ENCODE results near the gene TMEM209. TPM values are rescaled to one million over a fixed set of nuclear protein-coding genes. Genes with fewer than 3 reads are reported as not detected.

The TMEM209 gene
- total RNA-seq, 2 experiments from 2014 or later: 18.3 to 18.8 TPM

DNA sequence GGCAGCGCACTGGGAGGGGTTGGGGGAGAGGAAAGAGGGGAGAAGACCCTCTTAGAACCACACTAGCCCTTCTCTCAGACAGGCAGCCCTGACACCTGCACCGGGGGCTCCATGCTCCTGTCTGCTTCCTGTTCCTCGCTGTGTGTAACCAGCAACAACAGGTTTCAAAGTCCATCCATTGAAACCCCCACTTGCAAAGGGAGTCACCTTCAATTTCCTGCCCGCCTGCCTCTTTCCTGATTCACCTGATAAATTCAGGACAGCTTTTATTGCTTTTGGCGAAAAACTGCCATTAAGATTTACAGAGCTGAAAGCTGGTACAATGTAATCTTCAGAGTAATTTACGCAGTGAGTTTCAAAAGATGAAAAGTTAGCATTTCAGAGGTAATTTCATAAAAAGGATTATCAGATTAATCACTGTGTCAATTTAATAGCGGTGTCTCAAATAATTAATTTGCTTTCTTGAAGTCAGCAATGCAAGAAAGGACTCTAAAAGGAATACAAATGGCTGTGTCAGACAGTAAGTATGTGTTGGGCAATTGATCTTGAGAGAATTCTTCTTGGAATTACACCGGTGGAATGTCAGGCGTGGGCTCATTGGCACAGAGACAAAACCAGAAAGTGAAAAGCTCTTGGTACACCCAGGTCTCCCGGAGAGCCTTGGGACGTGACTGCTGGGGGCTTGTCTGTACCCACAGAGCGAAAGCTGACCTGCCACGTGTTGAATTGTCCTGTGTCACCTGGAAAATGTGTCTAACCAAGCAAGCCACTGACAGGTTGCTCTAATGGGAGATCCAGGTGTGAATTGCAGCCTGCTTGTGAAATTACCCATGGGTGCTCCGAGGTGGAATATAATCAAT, 60.7 kb downstream of the TMEM209 start:
- no peak overlapping the region for H3K27ac ChIP-seq (ENCODE audit: low read depth in 1 of 2, low read length in 2 of 2)
- POLR2A ChIA-PET: no interaction called here
- H3K27ac Mint-ChIP-seq: peak overlapping the region; percentile 17

DNA sequence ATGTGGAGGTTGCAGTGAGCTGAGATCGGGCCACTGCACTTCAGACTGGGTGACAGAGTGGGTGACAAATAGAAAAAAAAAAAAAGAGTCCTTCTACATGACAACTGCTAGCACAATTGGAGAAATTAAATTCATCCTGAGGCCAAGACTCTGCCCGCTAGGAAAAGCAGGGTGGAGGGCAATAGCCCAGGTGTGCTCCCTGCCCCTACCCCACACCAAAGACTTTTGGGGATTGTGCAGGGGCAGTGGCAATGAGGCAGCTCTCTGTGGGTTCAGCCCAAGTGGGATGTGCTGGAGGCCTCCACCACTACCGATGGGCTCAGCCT, 61.3 kb downstream of the TMEM209 start:
- H3K36me3 Mint-ChIP-seq (ENCODE audit: low read depth): peaks cover 5% of the 10 kb centered on the region
- no peak overlapping the region for H3K4me3 Mint-ChIP-seq
- Histone ChIP-seq H3K27me3 (ENCODE audit: control insufficient read depth in 1 of 2, insufficient read depth in 2 of 2, low read length in 2 of 2) (no peaks in the 10 kb centered on the region), H3K9me3 (ENCODE audit: control insufficient read depth in 1 of 2, insufficient read depth in 1 of 2, low read length in 2 of 2) (no peaks in the 10 kb centered on the region), H3K4me1 (ENCODE audit: insufficient read depth, low read length) (peaks cover 21% of the 10 kb centered on the region), H3K36me3 (ENCODE audit: insufficient read depth, low read length) (peaks cover 2% of the 10 kb centered on the region), H3K27ac (ENCODE audit: low read depth in 1 of 2, low read length in 2 of 2) (no peak overlapping the region), H3K4me3 (ENCODE audit: low read length) (no peak overlapping the region)
- ATAC-seq (ENCODE audit: poor library complexity): no peak
- DNase-seq: no peak
- H3K27me3 Mint-ChIP-seq: no peaks in the 10 kb centered on the region
- intact Hi-C loops (cut with DNase I, micrococcal nuclease): no loop called here
- H3K4me1 Mint-ChIP-seq (ENCODE audit: low read depth): peaks cover 22% of the 10 kb centered on the region
- no peak for TF ChIP-seq CTCF (IDR thresholded peaks at IDR 0.05)
- CTCF ChIA-PET: no interaction called here
- POLR2A ChIA-PET: no interaction called here
- H3K27ac Mint-ChIP-seq: no peak overlapping the region
- no peaks in the 10 kb centered on the region for H3K9me3 Mint-ChIP-seq

More for the DNA sequence above, 60.7 kb downstream of the TMEM209 start:
- no peak overlapping the region for H3K4me3 ChIP-seq (ENCODE audit: low read length)
- no peaks in the 10 kb centered on the region for H3K36me3 Mint-ChIP-seq (ENCODE audit: low read depth)
- peaks cover 2% of the 10 kb centered on the region for H3K36me3 ChIP-seq (ENCODE audit: insufficient read depth, low read length)
- H3K4me1 Mint-ChIP-seq (ENCODE audit: low read depth): peaks cover 17% of the 10 kb centered on the region
- DNase-seq (no peak), ATAC-seq (ENCODE audit: poor library complexity) (no peak)
- intact Hi-C loops (cut with DNase I, micrococcal nuclease): no loop called here
- H3K9me3 Mint-ChIP-seq: no peaks in the 10 kb centered on the region
- no peak overlapping the region for H3K4me3 Mint-ChIP-seq
- H3K27me3 ChIP-seq (ENCODE audit: control insufficient read depth in 1 of 2, insufficient read depth in 2 of 2, low read length in 2 of 2): no peaks in the 10 kb centered on the region
- H3K27me3 Mint-ChIP-seq: no peaks in the 10 kb centered on the region
- CTCF ChIA-PET: no interaction called here
- no peak for TF ChIP-seq CTCF (IDR thresholded peaks at IDR 0.05)
- H3K9me3 ChIP-seq (ENCODE audit: control insufficient read depth in 1 of 2, insufficient read depth in 1 of 2, low read length in 2 of 2): no peaks in the 10 kb centered on the region
- peaks cover 21% of the 10 kb centered on the region for H3K4me1 ChIP-seq (ENCODE audit: insufficient read depth, low read length)

- Mint-ChIP-seq H3K4me3 (peak overlapping the region; percentile 42), H3K9me3 (no peaks in the 10 kb centered on the region), H3K27ac (peak overlapping the region; percentile 44), H3K27me3 (no peaks in the 10 kb centered on the region), H3K36me3 (ENCODE audit: low read depth) (peaks cover 6% of the 10 kb centered on the region), H3K4me1 (ENCODE audit: low read depth) (peaks cover 22% of the 10 kb centered on the region)
- Histone ChIP-seq H3K27ac (ENCODE audit: low read depth in 1 of 2, low read length in 2 of 2) (no peak overlapping the region), H3K27me3 (ENCODE audit: control insufficient read depth in 1 of 2, insufficient read depth in 2 of 2, low read length in 2 of 2) (no peaks in the 10 kb centered on the region), H3K9me3 (ENCODE audit: control insufficient read depth in 1 of 2, insufficient read depth in 1 of 2, low read length in 2 of 2) (no peaks in the 10 kb centered on the region), H3K36me3 (ENCODE audit: insufficient read depth, low read length) (peaks cover 2% of the 10 kb centered on the region), H3K4me1 (ENCODE audit: insufficient read depth, low read length) (peaks cover 21% of the 10 kb centered on the region), H3K4me3 (ENCODE audit: low read length) (no peak overlapping the region)
- intact Hi-C loops (cut with DNase I, micrococcal nuclease): no loop called here
- ATAC-seq (ENCODE audit: poor library complexity) (no peak), DNase-seq (no peak)
- POLR2A ChIA-PET: no interaction called here
- CTCF ChIA-PET: no interaction called here
- no peak for TF ChIP-seq CTCF (IDR thresholded peaks at IDR 0.05)
Measured at GRCh38 chr7:130143334-130143732, 61.9 kb downstream of the TMEM209 start.
